SK-N-MC (cell line): Measurements from ENCODE around the gene EPHB3.

Source experiments
- EZH2 ChIP-seq: fragments of 200-600 bp; sonication (generic); IDR thresholded peaks from one replicate; pipeline ENCODE4 v1.6.1; 2017; ENCODE audit warnings: antibody characterized with exemption
- POLR2AphosphoS5 ChIP-seq: IDR thresholded peaks from 2 replicates; pipeline ENCODE4 v1.6.1; 2012; ENCODE audit warnings: mild to moderate bottlenecking, low read depth, low read length, borderline replicate concordance

GRCh38 chr3:184578218-184578617 lies 16.6 kb downstream of the EPHB3 start:
- TF ChIP-seq POLR2AphosphoS5 (no peak), EZH2 (no peak)
